GM18517 (cell line): ENCODE data around the gene ZNF814.
"Not testable (repeated sequence)": the region's sequence is repeated elsewhere in the genome, so short reads cannot be mapped to it uniquely, and the experiment has no call there.

Source experiments
- ATAC-seq: cut with Tn5 transposase; IDR thresholded peaks from one replicate; pipeline ENCODE4 v1.9.1; 2021; ENCODE audit warnings: mild to moderate bottlenecking, moderate library complexity; ENCODE audit not compliant: unreplicated experiment

The ZNF814 gene

GRCh38 chr19:57819475-57820148 is 69.2 kb downstream of the ZNF814 start:
- ATAC-seq = peak; percentile 80

- ATAC-seq = no peak
These were observed 70.5 kb downstream of the ZNF814 start for GRCh38 chr19:57818378-57818777.

GRCh38 chr19:57817976-57818375 is 70.9 kb downstream of the ZNF814 start:
- no peak for ATAC-seq

GRCh38 chr19:57816652-57817051 is 72.2 kb downstream of the ZNF814 start:
- ATAC-seq = no peak

- ATAC-seq = no peak
These were observed 73.4 kb downstream of the ZNF814 start for GRCh38 chr19:57815247-57816075.

- ATAC-seq = peak; percentile 70
These were observed 74.2 kb downstream of the ZNF814 start, which contains the start of gene ZNF552 for GRCh38 chr19:57814505-57815246. TSS of gene ZNF552 (minus strand) at chr19:57814913. CDS start at chr19:57814743, 170 bp downstream.

GRCh38 chr19:57813919-57814504 is 74.8 kb downstream of the ZNF814 start:
- no peak for ATAC-seq

- not testable (repeated sequence) for ATAC-seq
These were observed 75.6 kb downstream of the ZNF814 start for GRCh38 chr19:57812975-57813820.

- ATAC-seq = peak; percentile 43
These were observed 76.6 kb downstream of the ZNF814 start for GRCh38 chr19:57812226-57812625.

- not testable (repeated sequence) for ATAC-seq
These were observed 78.2 kb downstream of the ZNF814 start for GRCh38 chr19:57810410-57811295.

- ATAC-seq = no peak
These were observed 81.3 kb downstream of the ZNF814 start for GRCh38 chr19:57807541-57807940.

GRCh38 chr19:57803594-57804325 is 85.1 kb downstream of the ZNF814 start:
- no peak for ATAC-seq

- ATAC-seq = no peak
These were observed 85.6 kb downstream of the ZNF814 start for GRCh38 chr19:57803265-57803593.

GRCh38 chr19:57802269-57802668 is 86.6 kb downstream of the ZNF814 start:
- no peak for ATAC-seq

- no peak for ATAC-seq
These were observed 88.1 kb downstream of the ZNF814 start for GRCh38 chr19:57800696-57801095.
